PC-9 (cell line): ENCODE measurements around the gene GARNL3. TPM values are rescaled to one million over a fixed set of nuclear protein-coding genes. Genes with fewer than 3 reads are reported as not detected.
A peak's percentile ranks its signal among the peaks of the same experiment; 100 is the strongest.

Experiments used
- BruUV-seq: library from RNA; stranded (reverse); fragments of 400-500 nt; replicated peaks from 2 replicates; lab custom pipeline; 2021; lab: Mats Ljungman, UMichigan
- CTCF ChIA-PET: fragments of 300-600 bp; sonication (Branson Sonifier 250); formaldehyde crosslinking; loops from one replicate; lab custom pipeline; 2022; ENCODE audit warnings: antibody characterized with exemption; lab: Charles Lee
- POLR2A ChIA-PET: fragments of 300-600 bp; sonication (Branson Sonifier 250); formaldehyde crosslinking; loops from one replicate; lab custom pipeline; 2022; ENCODE audit warnings: antibody characterized with exemption; ENCODE audit not compliant: unreplicated experiment; lab: Charles Lee
- DNase-seq, 2 experiments: peaks; one replicate each; pipeline versions ENCODE4 v3.0.0 to v3.0.0-alpha.2; 2015 to 2022; ENCODE audit warnings: mixed read lengths in 1 of 2
- H2AFZ ChIP-seq: fragments of 200-600 bp; sonication (generic); 2 replicates; pipeline ENCODE4 v1.8.1; 2017; ENCODE audit warnings: antibody characterized with exemption
- H3F3A ChIP-seq: fragments of 200-600 bp; sonication (generic); 2 replicates; pipeline ENCODE4 v1.8.1; 2017; ENCODE audit warnings: antibody characterized with exemption, mild to moderate bottlenecking, low read depth; ENCODE audit not compliant: insufficient read depth
- H3K27ac ChIP-seq: fragments of 200-600 bp; sonication (generic); 2 replicates; pipeline ENCODE4 v1.6.1; 2016; ENCODE audit warnings: mixed run types
- H3K27me3 ChIP-seq: fragments of 200-600 bp; sonication (generic); 2 replicates; pipeline ENCODE4 v1.6.1; 2016; ENCODE audit warnings: low read depth, mixed run types; ENCODE audit not compliant: insufficient read depth
- H3K36me3 ChIP-seq: fragments of 200-600 bp; sonication (generic); 2 replicates; pipeline ENCODE4 v1.6.1; 2016; ENCODE audit warnings: low read depth, mixed run types
- H3K4me1 ChIP-seq: fragments of 200-600 bp; sonication (generic); replicated peaks from 2 replicates; pipeline ENCODE4 v1.6.1; 2016; ENCODE audit warnings: mixed run types; ENCODE audit not compliant: insufficient read depth
- H3K4me2 ChIP-seq: fragments of 200-600 bp; sonication (generic); 2 replicates; pipeline ENCODE4 v1.6.1; 2017; ENCODE audit warnings: mixed run types
- H3K4me3 ChIP-seq: fragments of 200-600 bp; sonication (generic); 2 replicates; pipeline ENCODE4 v1.6.1; 2016; ENCODE audit warnings: mixed run types
- H3K79me2 ChIP-seq: fragments of 200-600 bp; sonication (generic); 2 replicates; pipeline ENCODE4 v1.6.1; 2017; ENCODE audit warnings: low read depth, mixed run types
- H3K9me2 ChIP-seq: fragments of 200-600 bp; sonication (generic); 2 replicates; pipeline ENCODE4 v1.8.1; 2017; ENCODE audit warnings: mild to moderate bottlenecking; ENCODE audit not compliant: insufficient read depth
- H3K9me3 ChIP-seq: fragments of 200-600 bp; sonication (generic); 2 replicates; pipeline ENCODE4 v1.8.1; 2016; ENCODE audit warnings: low read depth; ENCODE audit not compliant: insufficient read depth
- H4K20me1 ChIP-seq: fragments of 200-600 bp; sonication (generic); 2 replicates; pipeline ENCODE4 v1.8.1; 2017; ENCODE audit not compliant: insufficient read depth
- CTCF ChIP-seq: fragments of 200-600 bp; sonication (generic); conservative IDR thresholded peaks from 2 replicates; pipeline ENCODE4 v1.6.1; 2017; ENCODE audit warnings: mixed run types, antibody characterized with exemption, mild to moderate bottlenecking, moderate library complexity
- EZH2 ChIP-seq: fragments of 200-600 bp; sonication (generic); IDR thresholded peaks from 2 replicates; pipeline ENCODE4 v1.8.0; 2017; ENCODE audit warnings: antibody characterized with exemption, low read depth
- intact Hi-C: fragments of 100-400 bp; cut with micrococcal nuclease; formaldehyde crosslinking; loops from one replicate; pipeline ENCODE4 v1.10.0; 2022; ENCODE audit not compliant: unreplicated experiment
- total RNA-seq: library from RNA; stranded (reverse); gene quantifications from 2 replicates; pipeline ENCODE4 v1.2.3, GENCODE V29; 2021

GARNL3 gene
- total RNA-seq, 1 experiment from 2014 or later, result 10.8 TPM

DNA sequence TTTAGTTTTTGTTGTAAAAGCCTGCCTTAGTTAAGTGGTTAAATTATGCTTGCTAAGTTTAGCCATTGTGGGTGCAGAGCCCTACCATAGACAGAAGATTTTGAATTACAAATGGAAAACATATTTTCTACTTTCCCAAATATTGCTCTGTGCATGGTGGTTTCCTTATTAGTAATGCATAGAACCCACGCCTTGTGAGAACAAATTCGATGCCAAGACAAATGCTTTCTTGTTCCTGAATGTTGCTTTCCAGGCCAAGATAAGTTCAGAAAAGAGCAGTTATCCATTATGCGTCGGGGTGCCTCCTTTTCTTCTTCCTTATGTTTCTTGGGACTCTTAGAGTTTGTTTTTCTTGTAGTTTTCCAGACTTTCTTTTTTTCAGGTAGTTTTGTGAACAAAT lies 31.0 kb upstream of the GARNL3 start:
- H4K20me1 ChIP-seq, result no peaks in the 10 kb centered on the region
- TF ChIP-seq CTCF, result no peak
- TF ChIP-seq EZH2, result no peak
- no peaks in the 10 kb centered on the region; the same call in 1 of the 2 replicates for H3K9me3 ChIP-seq
- no peaks in the 10 kb centered on the region for H3F3A ChIP-seq
- H3K36me3 ChIP-seq, result no peaks in the 10 kb centered on the region
- H2AFZ ChIP-seq, result no peak overlapping the region
- no peak overlapping the region for H3K4me2 ChIP-seq
- no peak for DNase-seq
- H3K4me1 ChIP-seq, result no peaks in the 10 kb centered on the region
- no peak overlapping the region for H3K4me3 ChIP-seq
- no peaks in the 10 kb centered on the region for H3K79me2 ChIP-seq
- ChIA-PET POLR2A (no interaction called here), CTCF (no interaction called here)
- intact Hi-C loops, result no loop called here
- no TSS peak for BruUV-seq
- H3K27me3 ChIP-seq, result no peaks in the 10 kb centered on the region
- H3K27ac ChIP-seq, result no peak overlapping the region
- no peaks in the 10 kb centered on the region for H3K9me2 ChIP-seq

GRCh38 chr9:127233989-127234388 lies 30.6 kb upstream of the GARNL3 start:
- POLR2A ChIA-PET, result no interaction called here
- intact Hi-C loops, result no loop called here
- no TSS peak for BruUV-seq

GRCh38 chr9:127237801-127238200 lies 26.8 kb upstream of the GARNL3 start:
- intact Hi-C loops, result no loop called here
- peak in 1 of 2 experiments; percentile 6 for DNase-seq
- H3K27ac ChIP-seq, result no peak overlapping the region
- no peaks in the 10 kb centered on the region for H3K9me2 ChIP-seq
- BruUV-seq, result no TSS peak
- H3K79me2 ChIP-seq, result no peaks in the 10 kb centered on the region
- CTCF ChIA-PET, result no interaction called here
- no peaks in the 10 kb centered on the region for H3K4me1 ChIP-seq
- no peak for TF ChIP-seq EZH2
- TF ChIP-seq CTCF, result no peak
- H3K4me3 ChIP-seq, result no peak overlapping the region
- no peaks in the 10 kb centered on the region for H3K27me3 ChIP-seq
- no peaks in the 10 kb centered on the region for H3F3A ChIP-seq
- POLR2A ChIA-PET, result no interaction called here
- H4K20me1 ChIP-seq, result no peaks in the 10 kb centered on the region
- H2AFZ ChIP-seq, result no peak overlapping the region
- no peaks in the 10 kb centered on the region for H3K36me3 ChIP-seq
- no peaks in the 10 kb centered on the region; the same call in 1 of the 2 replicates for H3K9me3 ChIP-seq
- H3K4me2 ChIP-seq, result no peak overlapping the region

More at GRCh38 chr9:127233989-127234388, 30.6 kb upstream of the GARNL3 start:
- H3K4me2 ChIP-seq, result no peak overlapping the region
- no peaks in the 10 kb centered on the region for H4K20me1 ChIP-seq
- no peak overlapping the region for H3K4me3 ChIP-seq
- H3K9me2 ChIP-seq, result no peaks in the 10 kb centered on the region
- no peak for TF ChIP-seq EZH2
- TF ChIP-seq CTCF, result no peak
- no peaks in the 10 kb centered on the region for H3F3A ChIP-seq
- CTCF ChIA-PET, result no interaction called here
- DNase-seq, result no peak
- H2AFZ ChIP-seq, result no peak overlapping the region
- no peaks in the 10 kb centered on the region for H3K79me2 ChIP-seq
- no peaks in the 10 kb centered on the region for H3K4me1 ChIP-seq
- H3K36me3 ChIP-seq, result no peaks in the 10 kb centered on the region
- H3K9me3 ChIP-seq, result no peaks in the 10 kb centered on the region; the same call in 1 of the 2 replicates
- no peak overlapping the region for H3K27ac ChIP-seq
- no peaks in the 10 kb centered on the region for H3K27me3 ChIP-seq
